Trophoblast cell (in vitro differentiated cells and primary cell): ENCODE data around the gene NLRP8.

Experiments
- DNase-seq, 2 donors: peaks; one replicate each; pipeline ENCODE4 v3.0.0-alpha.2; 2016
- H2AFZ ChIP-seq: 2 replicates; pipeline ENCODE4 v1.6.1; 2013; ENCODE audit warnings: low read length, moderate library complexity, mild to moderate bottlenecking; ENCODE audit not compliant: insufficient read depth, poor library complexity
- H2AK5ac ChIP-seq: 2 replicates; pipeline ENCODE4 v1.6.1; 2013; ENCODE audit warnings: mild to moderate bottlenecking, low read length
- H2BK120ac ChIP-seq: 2 replicates; pipeline ENCODE4 v1.6.1; 2013; ENCODE audit warnings: low read length, mild to moderate bottlenecking, moderate library complexity; ENCODE audit not compliant: insufficient read depth, poor library complexity
- H2BK12ac ChIP-seq: 2 replicates; pipeline ENCODE4 v1.6.1; 2013; ENCODE audit warnings: mild to moderate bottlenecking, low read length, moderate library complexity
- H2BK5ac ChIP-seq: 2 replicates; pipeline ENCODE4 v1.6.1; 2013; ENCODE audit warnings: low read length, low read depth, moderate library complexity, mild to moderate bottlenecking; ENCODE audit not compliant: poor library complexity
- H3K14ac ChIP-seq: 2 replicates; pipeline ENCODE4 v1.6.1; 2013; ENCODE audit warnings: mild to moderate bottlenecking, low read length
- H3K18ac ChIP-seq: 2 replicates; pipeline ENCODE4 v1.6.1; 2013; ENCODE audit warnings: mild to moderate bottlenecking, low read length
- H3K23ac ChIP-seq: 2 replicates; pipeline ENCODE4 v1.6.1; 2013; ENCODE audit warnings: low read length
- H3K27ac ChIP-seq: 2 replicates; pipeline ENCODE4 v1.5.1; 2013; ENCODE audit warnings: low read depth, mild to moderate bottlenecking, inconsistent platforms, low read length, moderate library complexity
- H3K27me3 ChIP-seq: 2 replicates; pipeline ENCODE4 v1.6.1; 2013; ENCODE audit warnings: inconsistent platforms, mild to moderate bottlenecking, low read length, moderate library complexity; ENCODE audit not compliant: insufficient read depth
- H3K36me3 ChIP-seq, 2 experiments: 1 replicate in 1 of 2; 2 replicates in 1 of 2; pipeline ENCODE4 v1.6.1; 2013; ENCODE audit warnings: low read length in 2 of 2, mild to moderate bottlenecking in 2 of 2, moderate library complexity in 1 of 2; ENCODE audit not compliant: insufficient read depth in 2 of 2, control insufficient read depth in 1 of 2
- H3K4ac ChIP-seq: 2 replicates; pipeline ENCODE4 v1.6.1; 2013; ENCODE audit warnings: low read depth, mild to moderate bottlenecking, low read length, moderate library complexity
- H3K4me1 ChIP-seq, 2 experiments: 1 replicate in 1 of 2; 2 replicates in 1 of 2; pipeline ENCODE4 v1.6.1; 2013; ENCODE audit warnings: low read length in 2 of 2, mild to moderate bottlenecking in 2 of 2, moderate library complexity in 1 of 2; ENCODE audit not compliant: insufficient read depth in 2 of 2, control insufficient read depth in 1 of 2
- H3K4me2 ChIP-seq: 2 replicates; pipeline ENCODE4 v1.6.1; 2013; ENCODE audit warnings: inconsistent platforms, mild to moderate bottlenecking, low read length, moderate library complexity
- H3K4me3 ChIP-seq: 2 replicates; pipeline ENCODE4 v1.5.1; 2013; ENCODE audit warnings: mild to moderate bottlenecking, low read depth, low read length, inconsistent platforms
- H3K79me1 ChIP-seq: one replicate; pipeline ENCODE4 v1.6.1; 2013; ENCODE audit warnings: low read length
- H3K79me2 ChIP-seq: 2 replicates; pipeline ENCODE4 v1.6.1; 2013; ENCODE audit warnings: low read length, mild to moderate bottlenecking; ENCODE audit not compliant: control insufficient read depth, insufficient read depth, poor library complexity
- H3K9ac ChIP-seq: 2 replicates; pipeline ENCODE4 v1.6.1; 2013; ENCODE audit warnings: mild to moderate bottlenecking, low read length
- H3K9me3 ChIP-seq: 2 replicates; pipeline ENCODE4 v1.6.1; 2013; ENCODE audit warnings: low read depth, mild to moderate bottlenecking, control low read depth, inconsistent platforms, low read length; ENCODE audit not compliant: insufficient read depth
- H4K12ac ChIP-seq: 2 replicates; pipeline ENCODE4 v1.6.1; 2013; ENCODE audit warnings: low read depth, mild to moderate bottlenecking, low read length, moderate library complexity
- H4K8ac ChIP-seq: 2 replicates; pipeline ENCODE4 v1.6.1; 2013; ENCODE audit warnings: low read depth, mild to moderate bottlenecking, low read length, moderate library complexity
- H4K91ac ChIP-seq: one replicate; pipeline ENCODE4 v1.6.1; 2013; ENCODE audit warnings: low read depth, mild to moderate bottlenecking, low read length, moderate library complexity
- WGBS: extraction: QIAGEN DNeasy Blood & Tissue Kit; methylation state at CpG from one replicate; pipeline ENCODE4 v1.1.7; 2013; ENCODE audit warnings: missing lambda C conversion rate; ENCODE audit not compliant: insufficient read length, insufficient coverage; ENCODE audit errors: extremely low coverage; 5-methylcytosine and 5-hydroxymethylcytosine counted together

Gene NLRP8

DNA sequence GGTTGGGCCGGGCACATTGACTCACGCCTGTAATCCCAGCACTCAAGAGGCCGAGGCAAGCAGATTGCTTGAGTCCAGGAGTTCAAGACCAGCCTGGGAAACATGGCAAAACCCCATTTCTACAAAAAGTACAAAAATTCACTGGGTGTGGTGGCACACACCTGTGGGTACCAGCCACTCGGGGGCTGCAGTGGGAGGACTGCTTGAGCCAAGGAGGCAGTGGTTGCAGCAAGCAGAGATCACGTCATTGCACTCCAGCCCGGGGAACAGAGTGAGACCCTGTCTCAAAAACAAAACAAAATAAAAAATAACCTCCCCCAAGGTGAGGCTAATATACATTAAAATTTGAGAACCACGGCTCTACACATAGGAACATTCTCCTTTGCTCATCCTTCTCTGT is 40.3 kb upstream of the NLRP8 start:
- Histone ChIP-seq H3K27ac (no peak overlapping the region), H3K4me1 (no peaks in the 10 kb centered on the region), H3K4me2 (no peak overlapping the region), H3K79me1 (no peaks in the 10 kb centered on the region), H2BK12ac (no peak overlapping the region), H2BK120ac (no peak overlapping the region), H2BK5ac (no peak overlapping the region), H3K27me3 (no peaks in the 10 kb centered on the region), H3K36me3 (no peaks in the 10 kb centered on the region), H3K9ac (no peak overlapping the region), H2AFZ (no peak overlapping the region), H3K14ac (no peak overlapping the region), H4K91ac (no peak overlapping the region), H3K23ac (no peak overlapping the region), H3K18ac (no peak overlapping the region), H3K79me2 (no peaks in the 10 kb centered on the region), H3K9me3 (peaks cover 40% of the 10 kb centered on the region), H2AK5ac (no peak overlapping the region), H4K8ac (no peak overlapping the region), H4K12ac (no peak overlapping the region), H3K4ac (no peak overlapping the region), H3K4me3 (no peak overlapping the region)
- no CpG with 5 or more reads among the region's 7 CpGs for WGBS
- no peak for DNase-seq

DNA sequence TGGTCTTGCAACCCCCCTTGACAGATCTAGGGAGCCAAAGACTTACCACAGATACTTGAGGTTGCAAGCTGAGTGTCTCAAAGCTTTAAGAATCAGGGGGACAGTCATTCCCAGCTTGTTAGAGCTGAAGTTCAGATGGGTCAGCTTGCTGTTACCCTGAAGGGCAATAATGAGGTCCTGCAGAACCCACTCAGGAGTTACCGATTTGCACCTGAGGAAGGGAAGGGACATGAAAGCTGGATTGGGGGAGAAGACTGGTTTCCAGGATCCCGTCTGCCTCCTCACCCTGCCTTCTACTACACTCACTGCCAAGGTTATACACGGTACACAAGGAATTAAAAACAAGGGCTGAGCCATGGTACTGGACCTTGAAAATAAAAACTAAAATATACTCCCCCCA is 39.9 kb upstream of the NLRP8 start:
- no peak overlapping the region for H4K91ac ChIP-seq
- no peak overlapping the region for H3K23ac ChIP-seq
- no peaks in the 10 kb centered on the region for H3K79me2 ChIP-seq
- H2BK120ac ChIP-seq, result no peak overlapping the region
- no peaks in the 10 kb centered on the region for H3K36me3 ChIP-seq
- no peak overlapping the region for H3K27ac ChIP-seq
- no peak overlapping the region for H4K12ac ChIP-seq
- no peaks in the 10 kb centered on the region for H3K27me3 ChIP-seq
- WGBS, result no CpG with 5 or more reads among the region's 3 CpGs
- no peak overlapping the region for H3K18ac ChIP-seq
- no peak overlapping the region for H3K4ac ChIP-seq
- H3K4me3 ChIP-seq, result peak overlapping the region; percentile 23
- H3K79me1 ChIP-seq, result no peaks in the 10 kb centered on the region
- no peak overlapping the region for H3K9ac ChIP-seq
- H4K8ac ChIP-seq, result no peak overlapping the region
- H3K9me3 ChIP-seq, result peaks cover 38% of the 10 kb centered on the region
- H3K4me2 ChIP-seq, result no peak overlapping the region
- H2BK5ac ChIP-seq, result no peak overlapping the region
- no peak for DNase-seq
- H3K4me1 ChIP-seq, result no peaks in the 10 kb centered on the region
- no peak overlapping the region for H2AK5ac ChIP-seq
- no peak overlapping the region for H2AFZ ChIP-seq
- H3K14ac ChIP-seq, result no peak overlapping the region
- H2BK12ac ChIP-seq, result no peak overlapping the region

DNA sequence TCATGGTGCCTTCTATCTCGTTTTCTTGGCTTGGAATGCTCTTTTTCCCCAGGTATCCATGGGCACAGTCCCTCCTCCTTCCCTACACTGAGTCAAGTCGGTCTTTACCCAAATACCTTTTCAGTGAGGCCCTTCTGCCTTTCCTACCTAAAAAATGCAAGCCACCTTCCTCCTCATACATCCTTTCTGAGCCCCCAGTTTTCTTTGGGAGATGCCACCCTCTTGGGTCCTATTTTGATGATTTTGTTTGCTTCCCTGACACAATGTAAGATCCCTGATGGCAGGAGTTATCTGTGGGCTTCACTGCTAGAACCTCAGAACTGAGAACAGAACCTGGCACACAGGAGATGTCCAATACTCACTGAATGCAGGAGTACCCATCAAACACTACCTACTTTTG is 37.8 kb upstream of the NLRP8 start:
- no peak overlapping the region for H2AFZ ChIP-seq
- no peak overlapping the region for H2BK120ac ChIP-seq
- no peak overlapping the region for H3K4me3 ChIP-seq
- H3K79me1 ChIP-seq, result no peaks in the 10 kb centered on the region
- no peak overlapping the region for H4K8ac ChIP-seq
- H3K9ac ChIP-seq, result no peak overlapping the region
- no peak overlapping the region for H3K4me2 ChIP-seq
- H3K9me3 ChIP-seq, result peaks cover 31% of the 10 kb centered on the region
- no peak overlapping the region for H3K14ac ChIP-seq
- no peaks in the 10 kb centered on the region for H3K27me3 ChIP-seq
- H2AK5ac ChIP-seq, result no peak overlapping the region
- no peak overlapping the region for H3K4ac ChIP-seq
- H4K12ac ChIP-seq, result no peak overlapping the region
- H3K27ac ChIP-seq, result no peak overlapping the region
- no peak overlapping the region for H3K18ac ChIP-seq
- H3K4me1 ChIP-seq, result no peaks in the 10 kb centered on the region
- no peaks in the 10 kb centered on the region for H3K36me3 ChIP-seq
- H2BK5ac ChIP-seq, result no peak overlapping the region
- H2BK12ac ChIP-seq, result no peak overlapping the region
- DNase-seq, result no peak
- WGBS, result no CpG with 5 or more reads among the region's 2 CpGs
- H3K79me2 ChIP-seq, result no peaks in the 10 kb centered on the region
- H4K91ac ChIP-seq, result no peak overlapping the region
- no peak overlapping the region for H3K23ac ChIP-seq

DNA sequence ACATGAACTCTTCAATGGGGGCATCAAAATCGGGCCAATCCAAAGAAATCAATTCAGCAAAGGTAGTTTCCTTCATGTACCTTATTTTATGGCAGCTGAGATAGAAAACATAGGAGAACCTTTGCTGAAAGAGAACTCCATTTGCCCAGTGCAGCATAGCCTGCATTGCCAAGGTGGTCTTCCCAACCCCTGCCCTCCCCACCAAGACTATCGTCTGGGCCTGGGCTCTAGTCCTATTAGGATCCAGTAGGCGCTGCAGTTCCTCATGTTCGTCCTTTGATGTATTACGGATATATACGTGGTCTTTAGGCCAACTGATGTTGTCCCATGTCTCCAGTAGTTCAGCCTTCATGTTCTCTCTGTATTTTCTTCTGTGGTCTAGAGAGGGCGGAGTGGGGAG is 34.7 kb upstream of the NLRP8 start:
- no peak overlapping the region for H3K23ac ChIP-seq
- H2BK5ac ChIP-seq, result no peak overlapping the region
- no peak overlapping the region for H3K9ac ChIP-seq
- H2BK12ac ChIP-seq, result no peak overlapping the region
- H2AFZ ChIP-seq, result no peak overlapping the region
- no peaks in the 10 kb centered on the region for H3K27me3 ChIP-seq
- no peak overlapping the region for H3K4me2 ChIP-seq
- H3K14ac ChIP-seq, result no peak overlapping the region
- H3K4me3 ChIP-seq, result no peak overlapping the region
- no peaks in the 10 kb centered on the region for H3K36me3 ChIP-seq
- no peak overlapping the region for H3K4ac ChIP-seq
- H4K8ac ChIP-seq, result no peak overlapping the region
- no peak overlapping the region for H4K12ac ChIP-seq
- H3K27ac ChIP-seq, result no peak overlapping the region
- DNase-seq, result no peak
- no peak overlapping the region for H3K18ac ChIP-seq
- H3K4me1 ChIP-seq, result no peaks in the 10 kb centered on the region
- no peaks in the 10 kb centered on the region for H3K79me2 ChIP-seq
- no peak overlapping the region for H2AK5ac ChIP-seq
- no peaks in the 10 kb centered on the region for H3K79me1 ChIP-seq
- H2BK120ac ChIP-seq, result no peak overlapping the region
- peaks cover 16% of the 10 kb centered on the region for H3K9me3 ChIP-seq
- no peak overlapping the region for H4K91ac ChIP-seq
- WGBS, result no CpG with 5 or more reads among the region's 7 CpGs
